Measurements from ENCODE around the gene CEP68.

Gene CEP68

DNA sequence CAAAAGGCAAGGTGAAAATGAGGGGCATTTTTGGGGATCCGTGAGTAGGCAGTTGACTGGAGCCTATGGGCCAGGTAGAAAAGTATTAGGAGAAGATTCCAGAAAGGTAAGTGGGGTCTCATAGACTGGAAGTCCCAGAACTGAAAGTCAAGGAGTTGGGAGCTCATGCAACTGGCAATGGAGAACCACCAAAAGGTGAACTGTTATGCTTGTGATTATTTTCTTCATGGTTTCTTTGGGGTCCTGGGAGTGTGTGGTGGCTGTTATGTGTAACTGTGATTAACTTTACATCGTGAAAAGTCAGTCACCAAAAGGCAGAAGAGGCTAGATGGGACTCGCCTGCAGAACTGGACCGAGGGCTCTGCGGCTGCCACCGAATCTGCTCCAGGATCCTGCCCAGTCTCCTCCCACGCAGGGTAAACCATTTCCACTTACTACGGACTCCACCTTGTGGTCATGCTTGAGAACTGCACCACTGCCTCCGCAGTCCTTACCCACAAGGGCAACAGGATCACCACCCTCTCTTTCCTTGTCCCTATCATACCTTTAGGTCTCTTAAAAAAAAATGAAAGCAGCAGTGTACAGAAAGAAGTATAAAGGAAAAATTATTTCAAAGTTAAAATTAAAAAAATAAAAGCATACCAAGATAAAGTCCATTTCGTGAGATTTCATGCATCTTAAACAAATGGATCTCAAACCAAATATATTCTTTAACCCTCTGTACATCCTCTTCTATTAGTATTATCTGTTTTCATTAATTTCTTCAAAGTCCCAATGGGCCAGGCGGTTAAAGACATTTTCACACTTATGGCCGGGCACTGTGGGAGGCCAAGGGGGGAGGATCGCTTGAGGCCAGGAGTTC, 15.6 kb upstream of the CEP68 start:
- no peak for DNase-seq (ENCODE audit: extremely low read depth, insufficient read length)
- H3K27me3 ChIP-seq (replicated peaks; ENCODE audit: control insufficient read depth, insufficient read depth, low read length): no peaks in the 10 kb centered on the region
- TF ChIP-seq CTCF (IDR thresholded peaks at IDR 0.05; ENCODE audit: insufficient read depth, low read length, poor library complexity, severe bottlenecking): peak; percentile 91
- H3K4me3 ChIP-seq (replicated peaks; ENCODE audit: low read depth, low read length): no peak overlapping the region
- no peaks in the 10 kb centered on the region for H3K36me3 ChIP-seq (ENCODE audit: control insufficient read depth, insufficient read depth, low read length)

DNA sequence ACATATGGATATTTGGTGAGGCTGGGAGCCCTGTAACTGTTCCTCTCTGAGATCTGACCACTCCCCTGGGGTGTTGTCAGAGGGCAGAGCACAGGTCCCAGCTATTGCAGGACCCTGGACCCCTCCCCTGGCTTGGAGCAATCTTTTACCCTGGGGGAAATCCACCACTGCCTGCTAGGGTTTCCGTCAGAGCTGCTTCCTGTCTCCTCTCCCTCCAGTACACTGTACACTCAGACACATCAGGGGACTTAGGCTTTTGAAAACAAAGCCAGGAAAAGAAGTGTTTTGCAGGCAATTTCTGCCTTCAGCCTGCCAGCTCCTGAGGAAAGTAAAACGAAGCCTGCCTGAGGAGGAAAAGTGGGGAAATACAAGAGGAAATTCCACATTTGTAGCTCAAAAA, 13.2 kb upstream of the CEP68 start:
- Histone ChIP-seq H3K36me3 (ENCODE audit: control insufficient read depth, insufficient read depth, low read length) (no peaks in the 10 kb centered on the region), H3K27me3 (replicated peaks; ENCODE audit: control insufficient read depth, insufficient read depth, low read length) (no peaks in the 10 kb centered on the region), H3K4me3 (replicated peaks; ENCODE audit: low read depth, low read length) (no peak overlapping the region)
- TF ChIP-seq CTCF (IDR thresholded peaks at IDR 0.05; ENCODE audit: insufficient read depth, low read length, poor library complexity, severe bottlenecking): no peak
- no peak for DNase-seq (ENCODE audit: extremely low read depth, insufficient read length)

- Histone ChIP-seq H3K36me3 (ENCODE audit: control insufficient read depth, insufficient read depth, low read length) (no peaks in the 10 kb centered on the region), H3K27me3 (replicated peaks; ENCODE audit: control insufficient read depth, insufficient read depth, low read length) (no peaks in the 10 kb centered on the region), H3K4me3 (replicated peaks; ENCODE audit: low read depth, low read length) (no peak overlapping the region)
- no peak for TF ChIP-seq CTCF (IDR thresholded peaks at IDR 0.05; ENCODE audit: insufficient read depth, low read length, poor library complexity, severe bottlenecking)
- DNase-seq (ENCODE audit: extremely low read depth, insufficient read length): no peak
Observed at GRCh38 chr2:65044097-65044735, 12.0 kb upstream of the CEP68 start.

GRCh38 chr2:65045651-65046050, 10.6 kb upstream of the CEP68 start:
- no peaks in the 10 kb centered on the region for H3K27me3 ChIP-seq (replicated peaks; ENCODE audit: control insufficient read depth, insufficient read depth, low read length)
- no peaks in the 10 kb centered on the region for H3K36me3 ChIP-seq (ENCODE audit: control insufficient read depth, insufficient read depth, low read length)
- TF ChIP-seq CTCF (IDR thresholded peaks at IDR 0.05; ENCODE audit: insufficient read depth, low read length, poor library complexity, severe bottlenecking): no peak
- no peak overlapping the region for H3K4me3 ChIP-seq (replicated peaks; ENCODE audit: low read depth, low read length)
- DNase-seq (ENCODE audit: extremely low read depth, insufficient read length): no peak

DNA sequence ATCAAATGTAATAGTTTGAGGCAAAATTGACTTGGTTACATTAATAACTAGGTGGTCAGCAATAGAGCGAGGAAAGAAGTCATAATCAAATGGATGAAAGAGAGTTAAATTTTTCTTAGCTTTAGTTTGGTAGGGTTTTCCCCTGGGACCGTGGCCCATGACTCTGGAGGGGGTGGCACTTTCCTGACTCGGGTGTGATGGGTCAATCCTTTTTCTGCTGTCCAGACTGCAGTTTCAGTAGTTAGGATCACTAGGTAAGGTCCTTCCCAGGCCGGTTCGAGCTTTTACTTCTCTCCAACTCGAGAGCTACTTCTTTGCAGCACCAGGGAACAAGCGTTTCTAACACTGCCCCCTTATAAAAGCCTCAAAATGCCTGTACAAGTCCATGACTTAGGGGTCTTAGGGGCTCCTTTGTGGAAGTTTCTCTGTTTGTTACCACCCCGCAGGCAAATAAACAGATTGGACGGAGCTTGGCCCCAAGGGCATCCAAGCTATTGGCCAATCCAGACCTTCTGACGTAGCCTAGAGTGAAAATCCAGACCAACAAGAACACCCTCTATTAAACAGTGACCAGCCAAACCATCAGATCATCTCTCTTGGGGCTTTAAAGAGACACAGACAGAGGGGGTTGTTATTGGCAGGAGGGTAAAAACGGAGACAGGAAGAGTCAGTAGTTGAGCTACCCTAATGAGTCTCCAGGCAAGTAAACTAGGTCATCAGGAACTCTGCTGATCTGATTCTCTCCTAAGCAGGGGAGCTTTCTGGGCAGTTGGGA, 9.4 kb upstream of the CEP68 start:
- H3K36me3 ChIP-seq (ENCODE audit: control insufficient read depth, insufficient read depth, low read length): no peaks in the 10 kb centered on the region
- DNase-seq (ENCODE audit: extremely low read depth, insufficient read length): no peak
- H3K27me3 ChIP-seq (replicated peaks; ENCODE audit: control insufficient read depth, insufficient read depth, low read length): no peaks in the 10 kb centered on the region
- H3K4me3 ChIP-seq (replicated peaks; ENCODE audit: low read depth, low read length): no peak overlapping the region
- TF ChIP-seq CTCF (IDR thresholded peaks at IDR 0.05; ENCODE audit: insufficient read depth, low read length, poor library complexity, severe bottlenecking): no peak
